SK-N-SH treated with all-trans-retinoic acid at 6 μM for 48 hours (cell line): Measurements from ENCODE around the gene IRX6.

Source experiments
- ATAC-seq: fragments of 200-7000 bp; cut with Tn5 transposase; 3 replicates; pipeline ENCODE4 v1.9.1; 2020; ENCODE audit warnings: mild to moderate bottlenecking, moderate library complexity
- ARNTL ChIP-seq: fragments of 450-650 bp; formaldehyde crosslinking; IDR thresholded peaks from 2 replicates; pipeline ENCODE4 v1.5.0; 2020; ENCODE audit warnings: low read depth, mild to moderate bottlenecking, moderate library complexity, borderline replicate concordance
- BACH2 ChIP-seq: fragments of 250-450 bp; sonication (Bioruptor Pico); IDR thresholded peaks from 2 replicates; pipeline ENCODE4 v1.9.0; 2021; ENCODE audit warnings: mild to moderate bottlenecking, borderline replicate concordance
- ESRRG ChIP-seq: fragments of 250-450 bp; sonication (Bioruptor Pico); IDR thresholded peaks from 2 replicates; pipeline ENCODE4 v1.6.1; 2021; ENCODE audit warnings: mild to moderate bottlenecking
- GLIS3 ChIP-seq: fragments of 250-450 bp; sonication (Bioruptor Pico); IDR thresholded peaks from 2 replicates; pipeline ENCODE4 v1.5.0; 2020; ENCODE audit warnings: mild to moderate bottlenecking, moderate library complexity
- ISL1 ChIP-seq: fragments of 250-450 bp; sonication (Bioruptor Pico); IDR thresholded peaks from 2 replicates; pipeline ENCODE4 v2.1.2; 2022; ENCODE audit warnings: mild to moderate bottlenecking, moderate library complexity
- RARB ChIP-seq: fragments of 250-450 bp; sonication (Bioruptor Pico); IDR thresholded peaks from 2 replicates; pipeline ENCODE4 v1.8.0; 2021; ENCODE audit warnings: mild to moderate bottlenecking, moderate library complexity
- SNAI2 ChIP-seq: fragments of 250-450 bp; sonication (Bioruptor Pico); IDR thresholded peaks from 2 replicates; pipeline ENCODE4 v1.5.0; 2020; ENCODE audit warnings: mild to moderate bottlenecking, moderate library complexity
- TCF4 ChIP-seq: fragments of 250-450 bp; sonication (Bioruptor Pico); IDR thresholded peaks from 2 replicates; pipeline ENCODE4 v1.8.0; 2021; ENCODE audit warnings: mild to moderate bottlenecking, moderate library complexity, borderline replicate concordance
- TOX ChIP-seq: fragments of 250-450 bp; sonication (Bioruptor Pico); IDR thresholded peaks from 2 replicates; pipeline ENCODE4 v1.8.0; 2021; ENCODE audit warnings: mild to moderate bottlenecking, moderate library complexity, borderline replicate concordance
- ZC3H10 ChIP-seq: fragments of 250-450 bp; sonication (Bioruptor Pico); IDR thresholded peaks from 2 replicates; pipeline ENCODE4 v1.5.1; 2021; ENCODE audit warnings: mild to moderate bottlenecking, moderate library complexity
- ZFP3 ChIP-seq: fragments of 250-450 bp; sonication (Bioruptor Pico); IDR thresholded peaks from 2 replicates; pipeline ENCODE4 v1.5.0; 2020; ENCODE audit warnings: mild to moderate bottlenecking, moderate library complexity
- ZFP30 ChIP-seq: fragments of 450-650 bp; formaldehyde crosslinking; IDR thresholded peaks from 2 replicates; pipeline ENCODE4 v1.5.0; 2022; ENCODE audit warnings: mild to moderate bottlenecking, moderate library complexity
- ZNF565 ChIP-seq: fragments of 450-650 bp; formaldehyde crosslinking; conservative IDR thresholded peaks from 2 replicates; pipeline ENCODE4 v1.5.0; 2020; ENCODE audit warnings: low read depth, mild to moderate bottlenecking, moderate library complexity
- ZNF70 ChIP-seq: fragments of 450-650 bp; formaldehyde crosslinking; IDR thresholded peaks from 2 replicates; pipeline ENCODE4 v1.5.0; 2020; ENCODE audit warnings: mild to moderate bottlenecking, moderate library complexity
- TF ChIP-seq, protein P1 (sequence below): fragments of 250-450 bp; sonication (Bioruptor Pico); IDR thresholded peaks from 2 replicates; pipeline ENCODE4 v1.8.0; 2021; ENCODE audit warnings: low read depth, mild to moderate bottlenecking, moderate library complexity, borderline replicate concordance
- TF ChIP-seq, protein P2 (sequence below): fragments of 250-450 bp; sonication (Bioruptor Pico); IDR thresholded peaks from 2 replicates; pipeline ENCODE4 v1.5.1; 2021; ENCODE audit warnings: mild to moderate bottlenecking, moderate library complexity
- TF ChIP-seq, protein P3 (sequence below): fragments of 250-450 bp; sonication (Bioruptor Pico); IDR thresholded peaks from 2 replicates; pipeline ENCODE4 v1.5.1; 2020; ENCODE audit warnings: low read depth, mild to moderate bottlenecking, moderate library complexity
- TF ChIP-seq, protein P4 (sequence below): fragments of 250-450 bp; sonication (Bioruptor Pico); IDR thresholded peaks from 2 replicates; pipeline ENCODE4 v1.5.0; 2020; ENCODE audit warnings: mild to moderate bottlenecking, moderate library complexity

The IRX6 gene

DNA sequence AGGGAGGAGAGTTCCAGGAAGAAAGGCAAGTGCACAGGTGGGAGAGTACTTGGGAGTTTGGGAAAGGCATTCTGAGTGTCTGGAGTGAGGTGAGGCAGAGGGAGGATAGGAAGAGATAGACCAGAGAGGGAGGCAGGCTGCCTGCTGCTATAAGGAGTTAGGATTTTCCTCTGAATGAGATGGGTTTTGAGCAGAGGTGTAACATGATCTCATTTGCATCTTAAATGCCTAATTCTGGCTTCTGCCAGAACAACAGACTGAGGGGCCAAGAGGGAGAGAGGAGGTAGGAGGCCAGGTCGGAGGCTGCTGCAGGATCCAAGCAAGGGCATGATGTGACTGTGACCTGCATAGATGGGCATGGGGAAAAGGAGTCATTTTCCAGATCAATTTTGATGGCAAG is 31.5 kb upstream of the IRX6 start:
- ATAC-seq, result no peak
- TF ChIP-seq BACH2 (CRISPR knock-in tag) (no peak), ISL1 (CRISPR knock-in tag) (no peak), ZFP30 (CRISPR knock-in tag) (no peak), RARB (CRISPR knock-in tag) (no peak), ESRRG (CRISPR knock-in tag) (no peak), ZNF565 (no peak), ZNF70 (no peak), SNAI2 (CRISPR knock-in tag) (no peak)
- TF ChIP-seq, protein P1, sequence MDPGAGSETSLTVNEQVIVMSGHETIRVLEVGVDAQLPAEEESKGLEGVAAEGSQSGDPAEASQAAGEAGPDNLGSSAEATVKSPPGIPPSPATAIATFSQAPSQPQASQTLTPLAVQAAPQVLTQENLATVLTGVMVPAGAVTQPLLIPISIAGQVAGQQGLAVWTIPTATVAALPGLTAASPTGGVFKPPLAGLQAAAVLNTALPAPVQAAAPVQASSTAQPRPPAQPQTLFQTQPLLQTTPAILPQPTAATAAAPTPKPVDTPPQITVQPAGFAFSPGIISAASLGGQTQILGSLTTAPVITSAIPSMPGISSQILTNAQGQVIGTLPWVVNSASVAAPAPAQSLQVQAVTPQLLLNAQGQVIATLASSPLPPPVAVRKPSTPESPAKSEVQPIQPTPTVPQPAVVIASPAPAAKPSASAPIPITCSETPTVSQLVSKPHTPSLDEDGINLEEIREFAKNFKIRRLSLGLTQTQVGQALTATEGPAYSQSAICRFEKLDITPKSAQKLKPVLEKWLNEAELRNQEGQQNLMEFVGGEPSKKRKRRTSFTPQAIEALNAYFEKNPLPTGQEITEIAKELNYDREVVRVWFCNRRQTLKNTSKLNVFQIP (CRISPR knock-in tag), result no peak
- TF ChIP-seq, protein P2, sequence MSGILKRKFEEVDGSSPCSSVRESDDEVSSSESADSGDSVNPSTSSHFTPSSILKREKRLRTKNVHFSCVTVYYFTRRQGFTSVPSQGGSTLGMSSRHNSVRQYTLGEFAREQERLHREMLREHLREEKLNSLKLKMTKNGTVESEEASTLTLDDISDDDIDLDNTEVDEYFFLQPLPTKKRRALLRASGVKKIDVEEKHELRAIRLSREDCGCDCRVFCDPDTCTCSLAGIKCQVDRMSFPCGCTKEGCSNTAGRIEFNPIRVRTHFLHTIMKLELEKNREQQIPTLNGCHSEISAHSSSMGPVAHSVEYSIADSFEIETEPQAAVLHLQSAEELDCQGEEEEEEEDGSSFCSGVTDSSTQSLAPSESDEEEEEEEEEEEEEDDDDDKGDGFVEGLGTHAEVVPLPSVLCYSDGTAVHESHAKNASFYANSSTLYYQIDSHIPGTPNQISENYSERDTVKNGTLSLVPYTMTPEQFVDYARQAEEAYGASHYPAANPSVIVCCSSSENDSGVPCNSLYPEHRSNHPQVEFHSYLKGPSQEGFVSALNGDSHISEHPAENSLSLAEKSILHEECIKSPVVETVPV (CRISPR knock-in tag), result no peak

DNA sequence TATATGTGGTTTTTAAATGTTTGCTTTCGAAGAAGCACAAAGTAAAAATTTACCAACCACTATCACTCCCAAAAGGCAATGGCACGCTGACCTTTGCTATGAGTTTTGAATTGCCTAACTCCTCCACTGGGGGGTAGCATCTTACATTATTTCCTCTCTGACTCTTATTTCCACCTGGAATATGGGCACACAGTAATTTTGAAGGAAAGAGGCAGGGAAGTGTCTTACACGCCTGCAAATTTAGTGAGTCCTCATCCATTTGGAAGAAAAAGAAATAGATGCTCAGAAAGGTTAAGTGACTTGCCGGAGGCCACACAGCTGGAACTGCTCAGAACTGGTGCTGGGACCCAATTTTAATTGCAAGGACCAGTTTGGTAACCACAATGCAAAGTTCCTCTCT is 29.9 kb upstream of the IRX6 start:
- ATAC-seq, result no peak
- no peak for TF ChIP-seq ESRRG (CRISPR knock-in tag)
- TF ChIP-seq TCF4 (CRISPR knock-in tag), result no peak
- TF ChIP-seq TOX, result no peak
- no peak for TF ChIP-seq ZNF565
- TF ChIP-seq SNAI2 (CRISPR knock-in tag), result no peak
- TF ChIP-seq, protein P3, sequence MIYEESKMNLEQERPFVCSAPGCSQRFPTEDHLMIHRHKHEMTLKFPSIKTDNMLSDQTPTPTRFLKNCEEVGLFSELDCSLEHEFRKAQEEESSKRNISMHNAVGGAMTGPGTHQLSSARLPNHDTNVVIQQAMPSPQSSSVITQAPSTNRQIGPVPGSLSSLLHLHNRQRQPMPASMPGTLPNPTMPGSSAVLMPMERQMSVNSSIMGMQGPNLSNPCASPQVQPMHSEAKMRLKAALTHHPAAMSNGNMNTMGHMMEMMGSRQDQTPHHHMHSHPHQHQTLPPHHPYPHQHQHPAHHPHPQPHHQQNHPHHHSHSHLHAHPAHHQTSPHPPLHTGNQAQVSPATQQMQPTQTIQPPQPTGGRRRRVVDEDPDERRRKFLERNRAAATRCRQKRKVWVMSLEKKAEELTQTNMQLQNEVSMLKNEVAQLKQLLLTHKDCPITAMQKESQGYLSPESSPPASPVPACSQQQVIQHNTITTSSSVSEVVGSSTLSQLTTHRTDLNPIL (CRISPR knock-in tag), result no peak
- TF ChIP-seq RARB (CRISPR knock-in tag), result no peak

DNA sequence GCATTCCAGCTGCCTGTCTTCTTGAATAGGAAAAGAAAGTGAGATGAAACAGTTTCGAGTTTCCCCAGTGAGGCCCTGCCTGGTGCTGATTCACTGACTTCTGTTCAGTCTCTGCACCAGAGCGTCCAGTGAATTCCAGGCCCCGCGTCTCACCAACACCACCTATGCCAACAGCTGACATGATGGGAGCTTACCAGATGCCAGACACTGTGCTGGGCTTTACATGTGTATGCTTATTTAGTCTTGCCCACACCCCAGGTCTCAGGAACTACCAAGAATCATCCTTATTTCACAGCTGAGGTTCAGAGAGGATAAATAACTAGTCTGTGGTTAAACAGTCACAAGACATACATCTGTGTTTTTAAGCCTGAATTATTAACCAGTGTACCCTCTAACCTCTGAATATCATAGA is 29.1 kb upstream of the IRX6 start:
- no peak for ATAC-seq
- TF ChIP-seq, protein P2 (CRISPR knock-in tag), result no peak
- TF ChIP-seq, protein P1 (CRISPR knock-in tag), result no peak
- TF ChIP-seq ZNF565 (no peak), ARNTL (no peak), ESRRG (CRISPR knock-in tag) (no peak), ISL1 (CRISPR knock-in tag) (no peak)

DNA sequence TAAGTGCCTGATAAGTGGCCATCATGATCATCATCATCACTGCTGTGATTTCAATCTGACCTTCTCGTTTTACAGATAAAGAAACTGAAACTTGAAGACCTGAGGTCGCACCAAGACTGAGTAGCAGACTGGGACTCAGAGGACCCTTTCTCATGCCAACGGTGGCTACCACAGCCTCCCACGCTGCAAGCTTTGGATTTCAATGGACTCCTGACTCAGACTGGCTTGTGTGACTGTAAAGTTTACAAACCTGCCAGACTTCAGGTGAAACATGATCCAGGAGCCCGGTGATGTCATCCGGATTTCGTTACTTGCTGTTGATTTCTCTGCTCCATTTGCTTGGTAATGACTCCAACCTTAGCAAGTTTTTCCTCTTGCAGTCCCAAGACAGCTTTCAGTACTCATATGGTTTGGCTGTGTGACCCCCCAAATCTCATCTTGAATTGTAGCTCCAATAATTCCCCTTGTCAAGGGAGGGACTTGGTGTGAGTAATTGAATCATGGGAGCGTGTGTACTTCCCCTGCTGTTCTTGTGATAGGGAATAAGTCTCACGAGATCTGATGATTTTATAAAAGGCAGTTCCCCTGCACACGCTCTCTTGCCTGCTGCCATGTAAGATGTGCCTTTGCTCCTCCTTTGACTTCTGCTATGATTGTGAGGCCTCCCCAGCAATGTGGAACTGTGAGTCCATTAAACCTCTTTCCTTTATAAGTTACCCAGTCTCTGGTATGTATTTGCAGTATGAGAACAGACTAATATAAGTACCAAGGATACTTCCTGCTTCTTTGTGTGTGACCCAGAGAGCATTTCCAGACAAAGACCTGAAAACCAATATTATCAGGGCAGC is 26.7 kb upstream of the IRX6 start:
- no peak for ATAC-seq
- TF ChIP-seq BACH2 (CRISPR knock-in tag) (no peak), ZNF565 (no peak), ZFP3 (CRISPR knock-in tag) (no peak), ARNTL (no peak)

DNA sequence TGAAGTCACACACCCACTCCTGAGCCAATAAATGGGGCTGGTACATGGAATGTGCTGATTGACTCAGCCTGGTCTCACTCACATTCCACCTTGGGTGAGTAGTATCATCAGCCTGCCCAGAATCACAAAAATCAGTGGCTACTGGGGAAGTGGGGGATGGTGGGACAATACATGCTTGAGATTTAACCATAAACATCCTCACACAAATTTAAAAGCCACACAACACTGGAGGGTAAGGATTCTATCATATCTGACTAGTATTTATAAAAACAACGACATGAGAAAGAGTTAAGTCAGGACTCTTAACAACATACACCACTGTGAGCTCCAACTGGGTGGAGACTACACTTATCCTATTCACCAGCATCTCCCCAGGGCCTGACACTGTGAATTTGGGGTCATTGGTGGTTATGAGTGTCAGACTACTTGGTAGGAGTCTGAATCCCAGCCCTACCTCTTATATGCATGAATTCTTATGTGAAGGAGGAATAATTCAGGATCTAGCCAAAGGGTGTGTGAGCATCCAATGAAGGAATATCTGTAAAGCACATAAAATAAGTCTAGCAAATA is 26.0 kb upstream of the IRX6 start:
- ATAC-seq, result no peak
- no peak for TF ChIP-seq ZC3H10 (CRISPR knock-in tag)
- TF ChIP-seq GLIS3 (CRISPR knock-in tag), result no peak
- TF ChIP-seq, protein P2 (CRISPR knock-in tag), result no peak
- TF ChIP-seq, protein P4, sequence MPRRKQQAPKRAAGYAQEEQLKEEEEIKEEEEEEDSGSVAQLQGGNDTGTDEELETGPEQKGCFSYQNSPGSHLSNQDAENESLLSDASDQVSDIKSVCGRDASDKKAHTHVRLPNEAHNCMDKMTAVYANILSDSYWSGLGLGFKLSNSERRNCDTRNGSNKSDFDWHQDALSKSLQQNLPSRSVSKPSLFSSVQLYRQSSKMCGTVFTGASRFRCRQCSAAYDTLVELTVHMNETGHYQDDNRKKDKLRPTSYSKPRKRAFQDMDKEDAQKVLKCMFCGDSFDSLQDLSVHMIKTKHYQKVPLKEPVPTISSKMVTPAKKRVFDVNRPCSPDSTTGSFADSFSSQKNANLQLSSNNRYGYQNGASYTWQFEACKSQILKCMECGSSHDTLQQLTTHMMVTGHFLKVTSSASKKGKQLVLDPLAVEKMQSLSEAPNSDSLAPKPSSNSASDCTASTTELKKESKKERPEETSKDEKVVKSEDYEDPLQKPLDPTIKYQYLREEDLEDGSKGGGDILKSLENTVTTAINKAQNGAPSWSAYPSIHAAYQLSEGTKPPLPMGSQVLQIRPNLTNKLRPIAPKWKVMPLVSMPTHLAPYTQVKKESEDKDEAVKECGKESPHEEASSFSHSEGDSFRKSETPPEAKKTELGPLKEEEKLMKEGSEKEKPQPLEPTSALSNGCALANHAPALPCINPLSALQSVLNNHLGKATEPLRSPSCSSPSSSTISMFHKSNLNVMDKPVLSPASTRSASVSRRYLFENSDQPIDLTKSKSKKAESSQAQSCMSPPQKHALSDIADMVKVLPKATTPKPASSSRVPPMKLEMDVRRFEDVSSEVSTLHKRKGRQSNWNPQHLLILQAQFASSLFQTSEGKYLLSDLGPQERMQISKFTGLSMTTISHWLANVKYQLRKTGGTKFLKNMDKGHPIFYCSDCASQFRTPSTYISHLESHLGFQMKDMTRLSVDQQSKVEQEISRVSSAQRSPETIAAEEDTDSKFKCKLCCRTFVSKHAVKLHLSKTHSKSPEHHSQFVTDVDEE (CRISPR knock-in tag), result no peak
- no peak for TF ChIP-seq BACH2 (CRISPR knock-in tag)
- no peak for TF ChIP-seq SNAI2 (CRISPR knock-in tag)
- TF ChIP-seq ZFP30 (CRISPR knock-in tag), result no peak
- TF ChIP-seq, protein P3 (CRISPR knock-in tag), result no peak
